PC-9 (cell line): ENCODE results near the gene PPM1H.

Source experiments
- CTCF ChIP-seq: fragments of 200-600 bp; sonication (generic); conservative IDR thresholded peaks from 2 replicates; pipeline ENCODE4 v1.6.1; 2017; ENCODE audit warnings: mixed run types, antibody characterized with exemption, mild to moderate bottlenecking, moderate library complexity
- EZH2 ChIP-seq: fragments of 200-600 bp; sonication (generic); IDR thresholded peaks from 2 replicates; pipeline ENCODE4 v1.8.0; 2017; ENCODE audit warnings: antibody characterized with exemption, low read depth

GRCh38 chr12:62840806-62841205 is 94.1 kb downstream of the PPM1H start:
- TF ChIP-seq CTCF, result no peak
- no peak for TF ChIP-seq EZH2
